Measurements from ENCODE around the gene CCDC200.
"Not testable (repeated sequence)": the region's sequence is repeated elsewhere in the genome, so short reads cannot be mapped to it uniquely, and the experiment has no call there.

Gene CCDC200

GRCh38 chr17:43193251-43193650 lies 35.2 kb downstream of the CCDC200 start:
- DNase-seq (ENCODE audit: extremely low spot score) = no peak
- TF ChIP-seq CTBP1 (IDR thresholded peaks at IDR 0.05; ENCODE audit: borderline replicate concordance) = no peak
- no peak for TF ChIP-seq FOXM1 (IDR thresholded peaks at IDR 0.05; ENCODE audit: borderline replicate concordance)
- no peak for TF ChIP-seq ZNF384 (IDR thresholded peaks at IDR 0.05)
- TF ChIP-seq L3MBTL2 (conservative IDR thresholded peaks at IDR 0.05) = no peak
- POLR2A ChIA-PET = interaction anchor here (1.4 kb wide), 1 partner anchor 123 kb away, joined by 4 read pairs; no protein-coding TSS in a partner anchor
- CTCF ChIA-PET = no interaction called here

GRCh38 chr17:43186656-43187055 lies 41.8 kb downstream of the CCDC200 start:
- CTCF ChIA-PET; DNase-seq (ENCODE audit: extremely low spot score); POLR2A ChIA-PET: not testable (repeated sequence)

GRCh38 chr17:43183921-43184320 lies 44.5 kb downstream of the CCDC200 start:
- TF ChIP-seq BHLHE40 (IDR thresholded peaks at IDR 0.05; ENCODE audit: borderline replicate concordance) (no peak), LEF1 (IDR thresholded peaks at IDR 0.05; ENCODE audit: borderline replicate concordance) (no peak), CTBP1 (IDR thresholded peaks at IDR 0.05; ENCODE audit: borderline replicate concordance) (no peak), L3MBTL2 (conservative IDR thresholded peaks at IDR 0.05) (no peak), SP1 (IDR thresholded peaks at IDR 0.05) (no peak), FOXA1 (IDR thresholded peaks at IDR 0.05) (no peak), TARDBP (IDR thresholded peaks at IDR 0.05) (no peak), ELF4 (IDR thresholded peaks at IDR 0.05) (no peak), FOXK2 (IDR thresholded peaks at IDR 0.05) (no peak), ARNT (IDR thresholded peaks at IDR 0.05) (no peak), PKNOX1 (IDR thresholded peaks at IDR 0.05) (no peak), NFRKB (IDR thresholded peaks at IDR 0.05) (no peak), SUZ12 (IDR thresholded peaks at IDR 0.05) (no peak), ZNF384 (IDR thresholded peaks at IDR 0.05) (no peak), HDGF (IDR thresholded peaks at IDR 0.05; ENCODE audit: borderline replicate concordance) (no peak), FOXM1 (IDR thresholded peaks at IDR 0.05; ENCODE audit: borderline replicate concordance) (no peak)
- CTCF ChIA-PET = interaction anchor here (0.6 kb wide), 1 partner anchor 123 kb away, joined by 5 read pairs; no protein-coding TSS in a partner anchor

GRCh38 chr17:43176119-43176570 lies 52.3 kb downstream of the CCDC200 start:
- no peak for DNase-seq (ENCODE audit: extremely low spot score)
- ChIA-PET CTCF (no interaction called here), POLR2A (no interaction called here)
- TF ChIP-seq PKNOX1 (IDR thresholded peaks at IDR 0.05) (no peak), ARNT (IDR thresholded peaks at IDR 0.05) (no peak), FOXA1 (IDR thresholded peaks at IDR 0.05) (no peak), ELF4 (IDR thresholded peaks at IDR 0.05) (no peak), FOXK2 (IDR thresholded peaks at IDR 0.05) (no peak), LEF1 (IDR thresholded peaks at IDR 0.05; ENCODE audit: borderline replicate concordance) (no peak), BHLHE40 (IDR thresholded peaks at IDR 0.05; ENCODE audit: borderline replicate concordance) (no peak), SUZ12 (IDR thresholded peaks at IDR 0.05) (no peak), CTBP1 (IDR thresholded peaks at IDR 0.05; ENCODE audit: borderline replicate concordance) (no peak), HDGF (IDR thresholded peaks at IDR 0.05; ENCODE audit: borderline replicate concordance) (no peak), ZNF384 (IDR thresholded peaks at IDR 0.05) (no peak), TARDBP (IDR thresholded peaks at IDR 0.05) (no peak), NFRKB (IDR thresholded peaks at IDR 0.05) (no peak), SP1 (IDR thresholded peaks at IDR 0.05) (no peak), FOXM1 (IDR thresholded peaks at IDR 0.05; ENCODE audit: borderline replicate concordance) (no peak), L3MBTL2 (conservative IDR thresholded peaks at IDR 0.05) (no peak)

More at GRCh38 chr17:43183921-43184320, 44.5 kb downstream of the CCDC200 start:
- no peak for DNase-seq (ENCODE audit: extremely low spot score)
- POLR2A ChIA-PET = no interaction called here

- POLR2A ChIA-PET = no interaction called here
- CTCF ChIA-PET = no interaction called here
Observed at GRCh38 chr17:43175213-43176118, 53.0 kb downstream of the CCDC200 start.

More at GRCh38 chr17:43175213-43176118, 53.0 kb downstream of the CCDC200 start:
- no peak for DNase-seq (ENCODE audit: extremely low spot score)
- TF ChIP-seq LEF1 (IDR thresholded peaks at IDR 0.05; ENCODE audit: borderline replicate concordance) (no peak), SUZ12 (IDR thresholded peaks at IDR 0.05) (no peak), FOXA1 (IDR thresholded peaks at IDR 0.05) (no peak), ARNT (IDR thresholded peaks at IDR 0.05) (no peak), SP1 (IDR thresholded peaks at IDR 0.05) (no peak), L3MBTL2 (conservative IDR thresholded peaks at IDR 0.05) (no peak), CTBP1 (IDR thresholded peaks at IDR 0.05; ENCODE audit: borderline replicate concordance) (no peak), ELF4 (IDR thresholded peaks at IDR 0.05) (no peak), FOXK2 (IDR thresholded peaks at IDR 0.05) (no peak), NFRKB (IDR thresholded peaks at IDR 0.05) (no peak), ZNF384 (IDR thresholded peaks at IDR 0.05) (no peak), PKNOX1 (IDR thresholded peaks at IDR 0.05) (no peak), BHLHE40 (IDR thresholded peaks at IDR 0.05; ENCODE audit: borderline replicate concordance) (no peak), HDGF (IDR thresholded peaks at IDR 0.05; ENCODE audit: borderline replicate concordance) (no peak), TARDBP (IDR thresholded peaks at IDR 0.05) (no peak), FOXM1 (IDR thresholded peaks at IDR 0.05; ENCODE audit: borderline replicate concordance) (no peak)
